ENCODE measurements around the gene MTCH1.
"Not testable (repeated sequence)": the region's sequence is repeated elsewhere in the genome, so short reads cannot be mapped to it uniquely, and the experiment has no call there.

MTCH1 gene

GRCh38 chr6:37016995-37017394 lies 31.0 kb upstream of the MTCH1 start:
- no peak for DNase-seq

- DNase-seq = no peak
Observed at GRCh38 chr6:37015532-37015931, 29.5 kb upstream of the MTCH1 start.

GRCh38 chr6:37014667-37015066 lies 28.7 kb upstream of the MTCH1 start:
- DNase-seq = no peak

GRCh38 chr6:37013516-37014491 lies 27.8 kb upstream of the MTCH1 start:
- DNase-seq = no peak

GRCh38 chr6:37011656-37012378 lies 25.8 kb upstream of the MTCH1 start:
- no peak for DNase-seq

- DNase-seq = no peak
Observed at GRCh38 chr6:37010402-37010892, 24.5 kb upstream of the MTCH1 start.

GRCh38 chr6:37008484-37009465 lies 22.8 kb upstream of the MTCH1 start:
- no peak for DNase-seq

- no peak for DNase-seq
Observed at GRCh38 chr6:37007340-37008043, 21.5 kb upstream of the MTCH1 start.

- DNase-seq = no peak
Observed at GRCh38 chr6:37006793-37007339, 20.9 kb upstream of the MTCH1 start.

- DNase-seq = no peak
Observed at GRCh38 chr6:37005827-37006567, 20.0 kb upstream of the MTCH1 start.

- DNase-seq = no peak
Observed at GRCh38 chr6:37005061-37005810, 19.2 kb upstream of the MTCH1 start, which contains the start of gene FGD2. Gene FGD2, plus strand, starts transcription at chr6:37005655. Its CDS starts 163 bp downstream, at chr6:37005818.

GRCh38 chr6:37004044-37004980 lies 18.3 kb upstream of the MTCH1 start:
- DNase-seq = no peak

- DNase-seq = no peak
Observed at GRCh38 chr6:36999751-37000125, 13.7 kb upstream of the MTCH1 start.

GRCh38 chr6:36999061-36999750 lies 13.2 kb upstream of the MTCH1 start:
- no peak for DNase-seq

- no peak for DNase-seq
Observed at GRCh38 chr6:36998723-36999038, 12.7 kb upstream of the MTCH1 start.

GRCh38 chr6:36997811-36998722 lies 12.1 kb upstream of the MTCH1 start:
- DNase-seq = no peak

GRCh38 chr6:36990401-36990800 lies 4.4 kb upstream of the MTCH1 start:
- not testable (repeated sequence) for DNase-seq

Measured in activated CD4-positive, alpha-beta T cell treated with anti-CD3 and anti-CD28 coated beads for 1 hour (primary cell).